ENCODE results near the gene TAF12.
"Not testable (repeated sequence)": the region's sequence is repeated elsewhere in the genome, so short reads cannot be mapped to it uniquely, and the experiment has no call there.

The TAF12 gene

DNA sequence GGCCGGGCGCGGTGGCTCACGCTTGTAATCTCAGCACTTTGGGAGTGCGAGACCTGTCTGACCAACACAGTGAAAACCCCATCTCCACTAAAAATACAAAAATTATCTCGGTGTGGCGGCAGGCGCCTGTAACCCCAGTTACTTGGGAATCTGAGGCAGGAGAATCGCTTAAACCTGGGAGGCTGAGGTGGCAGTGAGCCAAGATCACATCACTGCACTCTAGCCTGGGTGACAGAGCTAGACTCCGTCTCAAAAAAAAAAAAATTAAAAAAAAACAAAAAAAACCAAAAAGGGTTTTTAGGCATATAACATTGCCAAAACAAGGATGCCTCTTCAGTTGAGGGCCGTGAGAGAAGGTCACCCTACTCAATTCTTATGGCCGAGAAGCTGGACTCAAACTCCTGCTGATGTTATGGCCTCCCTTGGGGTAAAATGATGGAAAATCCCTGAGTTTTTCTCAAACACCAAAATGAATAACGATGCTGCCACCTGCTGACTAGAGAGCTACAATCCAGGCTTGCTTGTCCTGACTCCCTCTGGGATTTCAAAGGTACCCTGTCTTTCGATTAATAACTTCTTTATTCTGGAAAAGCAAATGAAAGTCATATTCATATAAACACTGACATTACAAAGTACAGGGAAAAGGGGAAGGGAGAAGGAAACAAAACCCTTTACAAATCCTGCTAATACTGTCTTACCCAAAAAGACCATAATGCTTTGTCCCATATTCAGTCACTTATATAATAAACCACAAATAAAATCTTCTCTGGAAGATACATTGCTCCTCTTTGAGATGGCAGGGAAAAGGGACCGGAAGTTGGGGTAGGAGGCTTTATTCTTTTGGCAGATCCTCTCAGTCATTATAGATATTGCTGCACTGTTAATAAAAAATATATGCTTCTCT lies 40.1 kb downstream of the TAF12 start:
- H3K36me3 ChIP-seq (ENCODE audit: control insufficient read depth, insufficient read depth, low read length), result peaks cover 6% of the 10 kb centered on the region
- 80 to 82% methylated on average over 14 to 15 of the region's 15 CpGs for WGBS, 2 experiments
- no peaks in the 10 kb centered on the region for H3K27me3 ChIP-seq (ENCODE audit: control insufficient read depth, insufficient read depth, low read length, poor library complexity, severe bottlenecking)
- no peaks in the 10 kb centered on the region for H3K4me1 ChIP-seq (ENCODE audit: control insufficient read depth, insufficient read depth, low read length)
- no peak overlapping the region for H3K4me3 ChIP-seq (ENCODE audit: insufficient read depth, low read depth, low read length)
- no peaks in the 10 kb centered on the region for H3K9me3 ChIP-seq (ENCODE audit: control insufficient read depth, low read length)
- H3K27ac ChIP-seq (ENCODE audit: insufficient read depth, low read depth, low read length, poor library complexity, severe bottlenecking), result no peak overlapping the region

GRCh38 chr1:28601696-28602095 lies 41.2 kb downstream of the TAF12 start:
- H3K36me3 ChIP-seq (ENCODE audit: control insufficient read depth, insufficient read depth, low read length), result peaks cover 4% of the 10 kb centered on the region
- H3K9me3 ChIP-seq (ENCODE audit: control insufficient read depth, low read length), result no peaks in the 10 kb centered on the region
- no peaks in the 10 kb centered on the region for H3K4me1 ChIP-seq (ENCODE audit: control insufficient read depth, insufficient read depth, low read length)
- no peaks in the 10 kb centered on the region for H3K27me3 ChIP-seq (ENCODE audit: control insufficient read depth, insufficient read depth, low read length, poor library complexity, severe bottlenecking)
- WGBS, 2 experiments, result 91 to 97% methylated on average over 3 of the region's 3 CpGs
- no peak overlapping the region for H3K4me3 ChIP-seq (ENCODE audit: insufficient read depth, low read depth, low read length)
- no peak overlapping the region for H3K27ac ChIP-seq (ENCODE audit: insufficient read depth, low read depth, low read length, poor library complexity, severe bottlenecking)

- H3K27me3 ChIP-seq (ENCODE audit: control insufficient read depth, insufficient read depth, low read length, poor library complexity, severe bottlenecking), result peaks cover 19% of the 10 kb centered on the region
- not testable (repeated sequence) for H3K4me1 ChIP-seq (ENCODE audit: control insufficient read depth, insufficient read depth, low read length); H3K36me3 ChIP-seq (ENCODE audit: control insufficient read depth, insufficient read depth, low read length); H3K9me3 ChIP-seq (ENCODE audit: control insufficient read depth, low read length); H3K27ac ChIP-seq (ENCODE audit: insufficient read depth, low read depth, low read length, poor library complexity, severe bottlenecking); H3K4me3 ChIP-seq (ENCODE audit: insufficient read depth, low read depth, low read length)
- WGBS, 2 experiments, result 92 to 93% methylated on average over 10 to 11 of the region's 11 CpGs
These were observed 46.6 kb downstream of the TAF12 start for GRCh38 chr1:28596276-28596675.

- H3K36me3 ChIP-seq (ENCODE audit: control insufficient read depth, insufficient read depth, low read length), result no peaks in the 10 kb centered on the region
- no peak overlapping the region for H3K4me3 ChIP-seq (ENCODE audit: insufficient read depth, low read depth, low read length)
- H3K9me3 ChIP-seq (ENCODE audit: control insufficient read depth, low read length), result no peaks in the 10 kb centered on the region
- no peak overlapping the region for H3K27ac ChIP-seq (ENCODE audit: insufficient read depth, low read depth, low read length, poor library complexity, severe bottlenecking)
- 84 to 85% methylated on average over 10 of the region's 10 CpGs for WGBS, 2 experiments
- H3K4me1 ChIP-seq (ENCODE audit: control insufficient read depth, insufficient read depth, low read length), result peaks cover 5% of the 10 kb centered on the region
- peaks cover 19% of the 10 kb centered on the region for H3K27me3 ChIP-seq (ENCODE audit: control insufficient read depth, insufficient read depth, low read length, poor library complexity, severe bottlenecking)
These were observed 47.3 kb downstream of the TAF12 start for GRCh38 chr1:28595412-28596191.

DNA sequence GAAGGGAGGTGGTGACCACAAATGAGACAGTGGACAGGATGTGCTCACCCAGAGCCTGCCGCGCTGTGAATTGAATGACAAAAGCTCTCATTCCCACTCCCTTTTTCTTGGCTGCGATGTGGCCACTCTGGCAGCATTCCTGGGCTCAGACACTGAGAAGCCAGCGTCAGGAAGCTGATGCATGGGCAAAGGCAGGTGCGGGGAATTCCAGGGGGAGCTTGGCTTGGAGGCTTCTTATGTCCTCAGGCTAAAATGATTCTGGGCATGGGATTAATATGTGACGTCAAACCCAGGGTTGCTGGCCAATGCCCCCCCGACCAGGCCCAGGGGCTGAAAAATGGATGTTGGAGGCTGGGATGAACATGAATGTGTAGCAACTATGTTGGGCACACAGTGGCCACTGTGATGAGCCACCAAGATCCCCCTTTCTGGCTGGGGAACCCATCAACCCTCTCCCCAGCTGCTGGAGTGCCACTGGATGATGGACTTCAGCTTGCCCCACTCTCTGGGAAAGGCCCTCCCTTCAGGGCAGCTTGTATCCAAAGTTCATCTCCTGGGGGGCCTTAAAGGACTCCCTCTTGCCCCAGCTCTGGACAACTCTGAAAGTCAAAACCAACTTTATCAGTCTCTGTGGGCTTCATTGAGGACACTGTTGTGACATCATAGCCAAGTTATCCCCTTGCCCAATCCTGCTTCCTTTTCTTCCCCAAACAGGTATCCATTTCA lies 48.0 kb downstream of the TAF12 start:
- peaks cover 19% of the 10 kb centered on the region for H3K27me3 ChIP-seq (ENCODE audit: control insufficient read depth, insufficient read depth, low read length, poor library complexity, severe bottlenecking)
- H3K9me3 ChIP-seq (ENCODE audit: control insufficient read depth, low read length); H3K27ac ChIP-seq (ENCODE audit: insufficient read depth, low read depth, low read length, poor library complexity, severe bottlenecking); H3K4me3 ChIP-seq (ENCODE audit: insufficient read depth, low read depth, low read length); H3K36me3 ChIP-seq (ENCODE audit: control insufficient read depth, insufficient read depth, low read length); H3K4me1 ChIP-seq (ENCODE audit: control insufficient read depth, insufficient read depth, low read length): not testable (repeated sequence)
- 59% methylated on average over 7 of the region's 7 CpGs for WGBS, 2 experiments

- peaks cover 19% of the 10 kb centered on the region for H3K27me3 ChIP-seq (ENCODE audit: control insufficient read depth, insufficient read depth, low read length, poor library complexity, severe bottlenecking)
- WGBS, 2 experiments, result 80 to 92% methylated on average over 3 of the region's 3 CpGs
- not testable (repeated sequence) for H3K4me1 ChIP-seq (ENCODE audit: control insufficient read depth, insufficient read depth, low read length); H3K9me3 ChIP-seq (ENCODE audit: control insufficient read depth, low read length); H3K27ac ChIP-seq (ENCODE audit: insufficient read depth, low read depth, low read length, poor library complexity, severe bottlenecking); H3K4me3 ChIP-seq (ENCODE audit: insufficient read depth, low read depth, low read length); H3K36me3 ChIP-seq (ENCODE audit: control insufficient read depth, insufficient read depth, low read length)
These were observed 48.9 kb downstream of the TAF12 start for GRCh38 chr1:28593988-28594356.

- Histone ChIP-seq H3K9me3 (ENCODE audit: control insufficient read depth, low read length) (no peaks in the 10 kb centered on the region), H3K4me3 (ENCODE audit: insufficient read depth, low read depth, low read length) (peak overlapping the region; percentile 50), H3K4me1 (ENCODE audit: control insufficient read depth, insufficient read depth, low read length) (peaks cover 5% of the 10 kb centered on the region), H3K27me3 (ENCODE audit: control insufficient read depth, insufficient read depth, low read length, poor library complexity, severe bottlenecking) (peaks cover 19% of the 10 kb centered on the region), H3K27ac (ENCODE audit: insufficient read depth, low read depth, low read length, poor library complexity, severe bottlenecking) (no peak overlapping the region), H3K36me3 (ENCODE audit: control insufficient read depth, insufficient read depth, low read length) (no peaks in the 10 kb centered on the region)
- 5% methylated on average over 81 of the region's 81 CpGs for WGBS, 2 experiments
These were observed 50.4 kb downstream of the TAF12 start for GRCh38 chr1:28592321-28593071.

DNA sequence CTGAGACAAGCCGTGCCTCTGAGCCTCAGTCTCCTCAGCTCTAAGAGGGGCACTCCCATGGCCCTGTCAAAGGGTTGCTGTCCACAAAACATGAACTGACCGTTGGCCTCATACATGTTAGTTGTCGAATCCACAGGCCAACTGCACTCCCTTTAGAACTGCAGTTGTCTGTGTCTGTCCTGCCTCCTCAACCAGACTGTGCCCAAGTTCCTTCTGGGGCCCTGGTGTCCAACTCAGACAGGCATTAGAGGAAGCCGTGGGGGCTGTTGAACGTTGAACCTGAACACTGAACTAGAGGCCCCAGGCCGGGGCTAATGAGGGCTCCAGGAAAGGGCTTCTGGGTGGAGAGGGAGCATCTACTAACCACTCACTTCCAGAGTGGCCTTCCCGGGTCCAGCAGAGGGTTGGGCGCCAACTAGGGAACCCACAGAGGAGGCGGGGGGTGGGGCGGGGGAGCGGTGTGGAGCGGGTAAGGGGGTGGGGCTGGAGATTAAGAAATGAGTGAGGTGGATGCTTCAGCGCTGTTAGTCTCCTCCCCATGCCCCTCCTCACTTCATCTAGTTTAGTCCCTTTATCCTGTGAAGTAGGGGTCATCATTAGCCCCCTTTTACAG lies 51.1 kb downstream of the TAF12 start, which contains the start of gene RAB42:
TSS of gene RAB42 (plus strand) at position 558 of the 613 bp plus-strand sequence. CDS start 247 bp downstream, outside the sequence.
- H3K27ac ChIP-seq (ENCODE audit: insufficient read depth, low read depth, low read length, poor library complexity, severe bottlenecking), result no peak within 1 kb of the TSS

GRCh38 chr1:28586585-28587391 lies 56.1 kb downstream of the TAF12 start:
- H3K27me3 ChIP-seq (ENCODE audit: control insufficient read depth, insufficient read depth, low read length, poor library complexity, severe bottlenecking), result peaks cover 18% of the 10 kb centered on the region
- 92 to 94% methylated on average over 17 to 18 of the region's 19 CpGs for WGBS, 2 experiments
- H3K4me3 ChIP-seq (ENCODE audit: insufficient read depth, low read depth, low read length); H3K9me3 ChIP-seq (ENCODE audit: control insufficient read depth, low read length); H3K36me3 ChIP-seq (ENCODE audit: control insufficient read depth, insufficient read depth, low read length); H3K4me1 ChIP-seq (ENCODE audit: control insufficient read depth, insufficient read depth, low read length); H3K27ac ChIP-seq (ENCODE audit: insufficient read depth, low read depth, low read length, poor library complexity, severe bottlenecking): not testable (repeated sequence)

More for the DNA sequence above, 51.1 kb downstream of the TAF12 start, which contains the start of gene RAB42:
- Histone ChIP-seq H3K4me1 (ENCODE audit: control insufficient read depth, insufficient read depth, low read length) (peaks cover 5% of the 10 kb centered on the region), H3K9me3 (ENCODE audit: control insufficient read depth, low read length) (no peaks in the 10 kb centered on the region), H3K4me3 (ENCODE audit: insufficient read depth, low read depth, low read length) (peak within 1 kb of the TSS; percentile 50), H3K36me3 (ENCODE audit: control insufficient read depth, insufficient read depth, low read length) (no peaks in the 10 kb centered on the region), H3K27me3 (ENCODE audit: control insufficient read depth, insufficient read depth, low read length, poor library complexity, severe bottlenecking) (peaks cover 19% of the 10 kb centered on the region)
- WGBS, 2 experiments, result 48 to 54% methylated on average over 7 to 8 of the region's 13 CpGs

Data from ectodermal cell (in vitro differentiated cells).